Measurements from ENCODE around the gene KCP. TPM values are rescaled to one million over a fixed set of nuclear protein-coding genes. Genes with fewer than 3 reads are reported as not detected.

KCP gene
- polyA plus RNA-seq, 1 donor: 21.6 TPM

DNA sequence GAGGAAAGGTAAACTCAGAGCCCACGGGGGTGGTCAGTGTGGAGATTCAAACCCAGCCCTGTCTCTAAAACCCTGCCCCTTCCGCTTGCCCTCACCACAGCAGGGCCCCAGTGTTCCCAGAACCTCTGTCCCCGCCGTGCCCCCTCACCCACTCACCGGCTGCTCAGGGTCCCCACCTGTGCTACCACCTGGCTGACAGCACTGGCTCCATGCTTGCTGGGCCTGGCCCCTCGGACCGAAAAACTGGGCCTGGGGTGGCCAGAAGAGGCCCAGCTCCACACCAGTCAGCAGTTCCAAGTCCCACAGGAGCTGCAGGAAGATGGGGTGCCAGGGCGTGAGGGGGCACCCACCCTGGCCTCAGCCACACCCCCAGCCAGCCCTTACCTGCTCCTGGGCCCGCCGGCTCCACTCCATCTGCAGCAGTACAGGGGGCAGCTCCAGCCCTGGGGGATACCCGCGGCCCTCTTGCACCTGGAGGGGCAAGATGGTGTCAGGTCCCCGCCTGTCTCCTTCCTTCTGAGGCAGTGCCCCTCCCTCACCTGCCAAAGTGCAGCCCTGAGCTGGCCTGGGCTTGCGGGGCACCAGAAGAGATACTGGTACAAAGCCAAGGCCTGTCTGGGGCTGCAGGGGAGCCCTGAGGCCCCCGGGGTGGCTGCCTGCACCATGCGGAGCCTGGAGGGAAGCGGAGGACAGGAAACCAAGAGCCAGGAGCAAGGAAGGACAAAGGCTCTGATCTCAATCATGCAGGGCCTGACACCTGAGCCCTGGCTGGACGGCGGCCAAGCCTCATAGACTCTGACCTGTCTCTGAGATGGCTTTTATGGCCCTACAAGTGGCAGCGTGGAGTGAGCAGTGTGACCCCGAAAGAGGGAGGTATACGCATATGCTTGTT is 36.1 kb downstream of the KCP start:
- no peak for DNase-seq

DNA sequence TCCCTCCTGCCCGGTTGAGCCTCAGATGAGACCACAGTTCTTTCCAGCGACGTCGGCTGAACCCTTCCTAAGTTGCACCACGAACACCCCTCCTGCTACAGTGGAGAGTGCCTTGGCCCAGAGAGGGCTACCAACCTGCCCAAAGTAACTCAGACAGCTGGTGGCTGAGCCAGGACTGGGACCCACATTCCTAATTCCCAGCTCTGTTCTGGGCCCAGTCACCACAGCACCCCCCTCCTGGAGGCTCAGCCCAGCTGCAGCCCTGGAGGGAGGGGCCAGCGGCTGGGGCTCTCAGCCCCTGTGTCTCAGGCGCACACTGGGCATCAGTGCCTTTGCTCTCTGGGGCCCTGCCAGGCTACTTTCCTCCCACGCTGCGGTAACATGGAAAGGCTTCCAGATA is 37.3 kb downstream of the KCP start:
- DNase-seq: no peak

DNA sequence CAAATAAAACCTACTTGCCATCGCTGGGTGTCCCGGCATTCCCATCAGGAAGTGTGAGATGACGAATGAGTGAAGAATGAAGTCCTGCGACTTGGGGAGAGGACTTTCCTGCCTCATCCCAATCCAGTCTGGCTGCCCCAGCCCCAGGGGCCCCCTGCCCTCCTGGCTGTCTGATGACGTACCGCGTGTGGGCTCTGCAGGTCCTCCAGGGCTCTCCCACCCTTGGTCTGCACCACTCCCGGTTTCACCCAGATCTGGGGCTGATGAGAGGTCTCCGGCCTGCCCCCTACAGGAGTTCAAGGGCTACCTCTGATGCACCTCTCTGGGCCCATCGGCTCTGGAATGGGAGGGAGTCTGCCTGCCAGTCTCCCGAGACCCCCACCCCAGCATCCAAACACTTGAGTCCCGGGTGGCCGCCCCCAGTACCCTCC is 38.1 kb downstream of the KCP start:
- no peak for DNase-seq

DNA sequence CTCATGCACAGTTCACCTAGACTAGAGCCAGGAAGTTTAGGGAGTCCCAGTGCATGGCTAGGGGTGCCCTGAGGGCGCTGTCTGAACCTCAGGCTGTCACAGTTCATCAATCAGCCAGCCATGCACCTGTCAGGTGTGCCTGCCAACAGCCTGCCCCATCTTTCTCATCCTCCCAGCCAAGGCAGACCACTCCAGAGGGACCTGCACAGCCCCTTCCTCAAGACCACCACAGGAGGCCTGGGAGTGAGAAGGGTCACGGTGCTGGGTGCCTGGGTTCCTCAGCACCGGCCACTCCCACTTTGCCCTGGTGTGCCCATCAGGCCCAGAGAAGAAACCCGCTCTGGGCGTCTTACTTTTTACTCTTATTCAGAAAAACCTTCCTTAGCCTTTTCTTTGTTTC is 39.5 kb downstream of the KCP start:
- DNase-seq: no peak

DNA sequence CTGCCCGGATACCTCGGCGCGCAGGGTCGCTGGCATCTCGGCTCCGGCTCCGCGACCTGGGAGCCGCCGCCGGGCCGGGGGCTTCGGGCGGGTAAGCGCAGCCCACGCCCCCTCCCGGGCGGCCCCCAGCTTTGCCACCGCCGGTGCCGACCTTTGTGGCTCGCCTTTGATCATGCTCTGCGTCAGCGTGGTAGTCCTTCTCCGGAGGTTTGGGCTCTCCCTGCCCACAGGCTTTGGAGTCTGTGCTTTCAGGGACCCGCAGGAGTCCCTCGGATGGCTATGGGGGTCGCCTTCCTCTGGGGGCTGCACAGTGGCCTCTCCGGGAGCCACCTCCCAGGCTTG is 40.6 kb downstream of the KCP start:
- no peak for DNase-seq

DNA sequence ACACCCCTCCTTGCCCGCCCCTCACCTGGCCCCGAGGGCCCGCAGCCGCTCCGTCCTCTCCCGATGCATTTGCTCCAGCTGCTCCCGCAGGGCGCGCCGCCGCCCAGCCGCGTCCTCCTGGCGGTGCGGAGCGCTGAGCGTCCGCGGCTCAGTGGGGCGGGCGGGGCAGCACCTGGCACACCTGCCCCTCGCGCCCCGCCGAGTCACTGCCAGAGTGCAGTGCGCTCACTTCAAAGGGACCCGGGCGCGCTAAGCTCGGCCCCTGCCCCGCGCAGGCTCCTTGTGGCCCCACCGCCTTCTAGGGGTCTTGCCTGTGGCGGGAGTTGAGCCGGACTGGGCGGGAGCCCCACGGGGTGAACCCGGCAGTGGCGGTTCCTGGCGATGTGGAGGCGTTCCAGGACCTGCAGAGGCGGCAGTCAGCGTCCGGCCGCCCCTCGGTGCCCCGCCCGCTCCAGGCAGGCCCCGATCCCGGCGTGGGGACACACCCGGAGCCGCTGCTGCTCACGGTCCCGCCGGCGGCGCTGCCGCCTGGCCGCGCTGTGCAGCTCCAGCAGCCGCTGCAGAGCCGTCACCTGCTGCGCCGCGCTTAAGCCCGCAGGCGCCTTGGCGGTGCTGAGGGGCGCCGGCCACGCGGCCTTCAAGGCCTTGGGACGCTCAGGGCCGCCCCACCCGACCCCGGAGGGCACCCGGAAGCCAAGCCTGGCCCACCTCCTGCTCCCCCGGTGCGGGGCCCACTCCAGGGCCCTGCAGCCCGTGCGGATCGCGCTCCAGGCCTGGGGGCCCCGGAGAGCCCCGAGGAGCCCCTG is 41.2 kb downstream of the KCP start:
- DNase-seq: no peak

DNA sequence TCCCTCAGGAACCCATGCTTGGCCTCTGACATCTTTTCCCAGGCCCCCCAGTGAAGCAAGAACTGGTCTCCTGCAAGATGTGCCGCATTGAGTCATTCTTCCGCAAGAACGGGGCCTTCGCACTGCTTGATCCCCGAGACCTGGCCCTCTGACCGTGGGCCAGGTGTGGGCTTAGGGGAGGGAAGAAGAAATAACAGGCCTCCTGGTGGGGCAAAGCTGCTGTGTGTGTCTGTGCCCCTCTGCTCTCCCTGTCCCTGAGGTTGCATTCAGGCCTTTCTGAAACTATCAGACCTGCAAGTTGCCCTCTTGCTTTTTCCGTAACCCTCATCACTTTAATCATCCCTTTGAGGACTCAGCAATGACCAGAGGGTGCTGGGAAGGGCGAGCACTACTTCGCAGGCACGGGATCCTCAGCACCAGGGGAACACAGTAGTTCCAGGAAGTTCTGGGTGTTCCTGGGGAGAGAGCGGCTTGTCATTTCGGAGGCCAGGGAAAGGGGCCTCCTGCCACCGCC is 41.8 kb downstream of the KCP start:
- DNase-seq: no peak

DNA sequence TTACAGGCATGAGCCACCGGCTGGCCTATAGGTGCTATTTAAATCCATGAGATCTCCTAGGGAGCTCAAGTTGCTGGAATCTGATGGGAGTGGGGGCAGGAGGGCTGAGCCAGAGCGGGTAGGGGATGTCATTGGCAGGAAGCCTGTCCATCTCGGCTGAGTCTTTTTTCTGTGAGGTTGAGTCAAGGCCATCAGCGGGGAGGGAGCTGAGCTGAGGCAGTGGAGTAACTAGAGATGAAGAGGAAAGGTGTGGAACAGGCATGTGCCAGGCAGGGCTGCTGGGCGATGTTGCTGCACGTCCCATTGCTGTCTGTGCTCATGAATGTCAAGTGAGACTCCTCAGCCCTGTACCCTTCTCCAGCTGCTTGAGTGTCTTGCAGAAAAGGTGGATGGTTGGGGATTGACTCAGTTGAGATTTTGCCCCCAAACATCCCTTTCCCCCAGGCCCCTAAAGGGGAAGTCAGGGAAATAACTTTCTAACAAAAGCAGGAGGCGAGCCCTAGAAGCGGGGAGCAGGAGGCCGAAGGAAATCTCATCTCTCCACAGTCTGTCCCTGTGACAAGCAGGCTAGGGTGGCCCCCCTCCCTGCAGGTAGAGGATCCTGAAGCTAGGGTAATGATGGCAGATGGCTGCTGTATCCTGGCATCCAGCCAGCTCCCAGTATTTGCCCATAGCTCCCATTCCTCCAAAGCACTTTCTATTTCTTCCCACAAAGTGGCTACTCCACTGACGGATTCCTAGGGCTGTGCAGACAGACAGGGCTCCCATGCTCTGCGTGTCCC is 42.5 kb downstream of the KCP start:
- DNase-seq: no peak

DNA sequence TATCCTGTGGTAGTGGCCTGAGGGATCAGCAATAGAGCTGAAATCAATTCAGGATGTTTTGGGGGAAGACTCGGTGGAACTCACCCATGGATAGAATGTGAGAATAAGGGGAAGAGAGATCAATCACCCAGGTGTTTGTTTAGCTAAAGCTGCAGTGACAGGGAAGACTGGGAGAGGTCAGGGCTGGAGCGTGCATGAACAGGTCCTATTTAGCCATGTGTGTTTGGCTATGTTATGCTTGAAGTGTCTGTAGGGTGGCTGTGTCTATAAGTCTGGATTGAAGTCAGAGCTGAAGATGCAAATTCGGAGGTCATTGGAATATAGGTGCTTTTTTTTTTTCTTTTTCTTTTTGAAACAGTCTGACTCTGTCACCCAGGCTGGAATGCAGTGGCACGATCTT is 43.3 kb downstream of the KCP start:
- DNase-seq: no peak

DNA sequence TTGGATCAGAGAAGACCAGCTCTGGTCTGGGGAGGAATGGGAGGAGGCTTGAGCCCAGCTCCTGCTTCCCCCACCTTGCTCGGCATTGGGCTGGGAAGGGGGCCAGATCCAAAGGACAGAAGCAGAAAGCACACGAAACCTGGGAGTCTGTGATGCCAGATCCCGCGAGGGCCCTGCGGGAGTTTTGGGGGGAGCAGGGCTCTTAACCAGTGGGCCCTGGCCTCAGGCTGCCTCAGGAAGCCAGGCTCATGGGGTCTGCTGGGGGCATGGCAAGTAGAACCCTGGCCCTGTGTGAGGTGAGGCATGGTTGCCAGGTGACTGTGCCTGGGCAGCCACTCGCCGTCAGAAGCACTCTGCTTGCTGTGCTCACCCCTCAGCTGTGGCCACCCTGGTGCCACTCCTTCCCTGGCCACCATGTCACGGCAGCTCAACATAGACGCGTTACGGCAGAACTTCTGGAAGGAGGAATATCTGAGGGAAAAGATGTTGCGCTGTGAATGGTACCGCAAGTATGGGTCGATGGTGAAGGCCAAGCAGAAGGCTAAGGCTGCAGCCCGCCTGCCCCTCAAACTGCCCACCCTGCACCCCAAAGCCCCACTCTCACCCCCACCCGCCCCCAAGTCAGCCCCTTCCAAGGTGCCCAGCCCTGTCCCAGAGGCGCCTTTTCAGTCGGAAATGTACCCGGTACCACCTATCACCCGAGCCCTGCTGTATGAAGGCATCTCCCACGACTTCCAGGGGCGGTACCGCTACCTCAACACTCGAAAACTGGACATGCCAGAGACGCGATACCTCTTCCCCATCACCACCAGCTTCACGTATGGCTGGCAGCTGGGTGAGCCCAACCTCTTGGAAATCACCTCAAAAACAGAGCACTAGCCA is 44.3 kb downstream of the KCP start:
- no peak for DNase-seq

DNA sequence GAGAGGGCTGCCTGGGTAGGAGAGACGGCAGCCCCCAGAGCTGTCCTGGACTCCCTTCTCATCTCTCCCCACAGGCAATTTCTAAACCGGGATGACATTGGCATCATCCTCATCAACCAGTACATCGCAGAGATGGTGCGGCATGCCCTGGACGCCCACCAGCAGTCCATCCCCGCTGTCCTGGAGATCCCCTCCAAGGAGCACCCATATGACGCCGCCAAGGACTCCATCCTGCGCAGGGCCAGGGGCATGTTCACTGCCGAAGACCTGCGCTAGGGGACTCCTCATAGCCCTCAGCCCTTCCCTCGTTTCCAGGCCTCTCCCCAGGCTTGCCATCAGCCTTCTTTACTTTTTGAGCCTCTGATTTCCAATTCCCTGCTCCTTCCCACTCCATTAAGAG is 45.2 kb downstream of the KCP start:
- DNase-seq: no peak

DNA sequence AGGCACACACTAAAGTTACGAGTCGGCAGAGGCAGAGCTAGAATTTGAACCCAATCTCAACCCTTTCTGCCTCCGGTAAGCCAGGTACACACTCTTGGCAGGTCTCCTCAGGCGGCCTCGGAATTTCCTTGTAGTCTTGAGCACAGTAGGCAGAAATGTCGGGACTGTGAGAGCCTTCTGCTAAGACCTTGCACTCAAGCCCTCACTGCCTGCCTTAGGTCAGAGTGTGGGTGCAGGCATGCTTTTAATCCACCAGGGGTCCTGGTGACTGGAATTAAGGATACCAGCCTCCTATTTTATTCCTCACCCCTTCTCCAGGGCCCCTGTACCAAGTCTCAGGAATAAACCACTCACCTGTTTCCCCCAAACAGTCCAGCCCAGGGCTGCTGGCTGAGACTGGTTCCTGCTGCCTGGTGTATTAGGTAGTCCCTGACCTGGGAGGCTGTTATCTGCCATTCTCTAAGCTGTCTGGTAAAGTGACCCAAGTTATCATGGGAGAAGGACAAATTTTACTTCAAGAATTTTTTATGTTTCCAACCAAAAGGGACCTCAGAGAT is 47.0 kb downstream of the KCP start:
- no peak for DNase-seq

DNA sequence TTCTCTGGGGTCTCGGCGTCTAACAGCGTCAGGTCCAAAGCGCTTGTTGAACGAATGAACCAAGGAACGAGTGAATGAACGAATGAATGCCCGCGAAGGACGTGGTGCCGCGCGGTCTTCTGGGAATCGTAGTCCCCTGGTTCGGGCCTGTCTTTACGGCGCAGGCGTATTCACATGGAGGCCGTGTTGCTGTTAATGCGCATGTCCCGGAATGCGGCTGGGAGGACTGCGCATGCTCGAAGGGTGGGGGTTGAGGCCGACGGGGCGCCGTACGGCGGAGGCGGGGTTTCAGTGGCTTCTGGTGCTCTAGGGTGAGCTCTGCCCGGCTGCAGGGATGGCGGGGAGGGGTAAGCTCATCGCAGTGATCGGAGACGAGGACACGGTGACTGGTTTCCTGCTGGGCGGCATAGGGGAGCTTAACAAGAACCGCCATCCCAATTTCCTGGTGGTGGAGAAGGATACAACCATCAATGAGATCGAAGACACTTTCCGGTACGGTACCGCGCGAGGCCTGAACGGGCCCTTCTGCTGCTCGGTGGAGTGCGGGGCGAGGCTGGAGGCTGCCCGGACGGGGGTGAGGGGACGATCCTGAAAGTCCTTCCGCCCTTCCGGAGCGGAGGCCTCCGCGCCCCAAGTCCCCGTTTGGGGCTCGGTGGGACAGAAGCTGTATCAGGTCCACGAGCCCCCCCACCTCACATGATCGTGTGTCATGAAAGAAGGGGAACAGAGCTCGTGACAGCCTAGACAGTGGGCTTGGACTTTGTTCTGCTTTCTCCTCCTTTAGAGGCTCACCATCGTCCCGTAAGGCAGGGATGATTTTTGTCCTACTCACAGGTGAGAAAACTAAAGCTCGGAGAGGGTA is 47.7 kb downstream of the KCP start, which contains the start of gene ATP6V1F:
TSS of gene ATP6V1F (plus strand) at position 286 of the 862 bp plus-strand sequence. CDS start at position 335, 49 bp downstream.
- peak; percentile 98 for DNase-seq

DNA sequence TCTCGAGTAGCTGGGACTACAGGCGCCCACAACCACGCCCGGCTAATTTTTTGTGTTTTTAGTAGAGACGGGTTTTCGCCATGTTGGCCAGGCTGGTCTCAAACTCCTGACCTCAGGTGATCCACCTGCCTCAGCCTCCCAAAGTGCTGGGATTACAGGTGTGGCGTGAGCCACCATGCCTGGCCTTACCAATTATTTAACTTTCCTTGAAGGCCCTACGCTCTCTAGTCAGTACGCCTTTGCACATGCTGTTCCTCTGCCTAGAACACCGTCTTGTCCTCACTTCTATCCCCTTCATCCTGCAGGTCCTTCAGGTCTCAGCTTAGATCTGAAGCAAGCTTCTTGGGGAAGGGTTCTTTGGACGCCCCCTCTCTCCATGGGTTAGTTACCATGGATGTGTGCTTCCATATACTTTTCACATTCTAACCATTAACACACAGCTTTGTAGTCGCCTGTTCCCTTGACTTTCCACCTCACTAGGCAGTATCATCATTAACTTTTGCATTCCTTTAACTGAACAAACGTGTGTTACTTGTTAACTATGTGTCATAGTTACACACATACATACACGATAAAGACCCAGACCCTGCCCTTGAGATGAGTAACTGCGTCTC is 48.4 kb downstream of the KCP start:
- no peak for DNase-seq

DNA sequence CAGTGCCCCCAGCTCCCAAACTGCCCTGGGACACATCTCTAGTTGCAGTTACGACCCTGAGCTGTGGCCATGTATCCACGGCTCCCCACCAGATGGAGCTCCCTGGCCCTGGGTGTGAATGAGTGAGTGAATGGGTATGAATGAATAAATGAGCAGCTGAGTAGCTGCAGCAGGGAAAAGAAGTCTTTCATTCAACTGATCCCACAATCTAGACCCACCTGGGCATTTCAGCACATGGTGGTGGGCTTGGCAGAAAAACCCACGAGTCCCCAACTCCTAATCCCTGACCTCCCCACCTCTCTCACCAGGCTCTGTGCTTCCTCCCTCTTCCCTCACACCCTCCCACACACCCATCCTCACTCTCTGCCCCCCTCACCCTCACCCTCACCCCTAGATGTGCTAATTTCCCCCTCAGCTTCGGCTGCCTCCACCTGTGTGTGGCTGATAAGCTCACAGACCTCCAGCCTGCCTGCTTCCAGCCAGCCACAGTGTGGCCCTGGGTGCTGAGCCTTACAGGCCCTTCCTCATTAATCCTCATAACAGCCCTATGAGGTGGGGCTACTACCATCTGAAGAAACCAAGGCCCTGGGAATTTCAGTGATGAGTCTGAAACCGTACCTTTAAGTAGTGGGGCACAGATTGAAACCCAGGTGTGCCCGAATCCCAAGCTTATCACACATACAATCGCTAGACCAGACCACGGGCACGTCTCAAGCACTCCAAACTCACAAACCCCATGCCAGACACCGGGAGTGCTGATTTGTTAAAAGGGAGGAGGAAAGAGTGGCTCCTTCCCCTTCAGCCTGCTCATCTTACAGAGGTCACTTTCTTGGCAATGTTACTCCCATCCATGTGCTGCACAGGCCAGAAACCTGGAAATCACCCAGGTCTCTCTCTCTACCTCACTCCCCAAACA is 50.1 kb downstream of the KCP start:
- no peak for DNase-seq

DNA sequence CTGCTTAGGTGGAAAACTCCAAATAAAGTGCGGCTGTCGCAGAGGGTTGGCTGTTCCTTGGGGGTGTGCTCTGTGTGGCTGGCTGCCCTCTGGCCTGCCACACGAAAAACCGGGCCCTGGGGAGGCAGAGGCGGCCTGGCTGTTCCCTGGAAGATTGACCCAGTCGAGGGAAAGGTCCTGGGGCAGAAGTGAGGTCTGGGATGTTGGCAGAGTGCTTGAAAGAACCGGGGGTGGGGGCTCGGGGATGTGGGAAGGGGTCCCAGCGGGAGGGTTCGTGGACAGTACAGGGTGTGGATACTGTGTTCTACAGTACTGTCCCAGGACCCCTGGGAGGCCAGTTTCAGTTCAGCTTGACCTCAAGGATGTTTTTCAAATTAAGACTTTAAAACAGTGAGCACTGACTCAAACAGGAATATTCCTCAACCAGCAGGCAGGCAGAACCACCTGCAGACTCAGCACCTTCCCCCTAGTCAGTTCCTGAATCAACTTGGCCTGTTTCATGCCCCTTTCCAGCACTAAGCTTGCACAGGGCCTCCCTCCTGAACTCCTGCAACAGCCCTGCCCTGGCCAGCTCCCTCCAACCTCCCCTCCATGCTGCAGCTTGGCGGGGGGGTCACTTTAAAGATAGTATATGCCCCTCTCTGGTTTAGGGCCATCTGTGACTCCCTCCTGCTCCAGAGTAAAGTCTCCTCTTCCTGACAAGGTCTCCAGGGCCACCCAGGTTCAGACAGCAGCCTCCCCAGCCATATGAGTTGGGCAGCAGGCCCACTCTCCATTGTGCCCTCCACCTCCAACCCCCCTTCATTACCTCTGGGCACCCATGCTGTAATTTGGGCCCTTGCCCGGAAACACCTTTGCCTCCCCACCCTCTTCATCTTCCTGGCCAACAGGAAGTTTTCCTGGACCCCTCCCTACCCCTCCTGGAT is 51.0 kb downstream of the KCP start:
- no peak for DNase-seq
